ENCODE results near the gene GLIS2.

DNA sequence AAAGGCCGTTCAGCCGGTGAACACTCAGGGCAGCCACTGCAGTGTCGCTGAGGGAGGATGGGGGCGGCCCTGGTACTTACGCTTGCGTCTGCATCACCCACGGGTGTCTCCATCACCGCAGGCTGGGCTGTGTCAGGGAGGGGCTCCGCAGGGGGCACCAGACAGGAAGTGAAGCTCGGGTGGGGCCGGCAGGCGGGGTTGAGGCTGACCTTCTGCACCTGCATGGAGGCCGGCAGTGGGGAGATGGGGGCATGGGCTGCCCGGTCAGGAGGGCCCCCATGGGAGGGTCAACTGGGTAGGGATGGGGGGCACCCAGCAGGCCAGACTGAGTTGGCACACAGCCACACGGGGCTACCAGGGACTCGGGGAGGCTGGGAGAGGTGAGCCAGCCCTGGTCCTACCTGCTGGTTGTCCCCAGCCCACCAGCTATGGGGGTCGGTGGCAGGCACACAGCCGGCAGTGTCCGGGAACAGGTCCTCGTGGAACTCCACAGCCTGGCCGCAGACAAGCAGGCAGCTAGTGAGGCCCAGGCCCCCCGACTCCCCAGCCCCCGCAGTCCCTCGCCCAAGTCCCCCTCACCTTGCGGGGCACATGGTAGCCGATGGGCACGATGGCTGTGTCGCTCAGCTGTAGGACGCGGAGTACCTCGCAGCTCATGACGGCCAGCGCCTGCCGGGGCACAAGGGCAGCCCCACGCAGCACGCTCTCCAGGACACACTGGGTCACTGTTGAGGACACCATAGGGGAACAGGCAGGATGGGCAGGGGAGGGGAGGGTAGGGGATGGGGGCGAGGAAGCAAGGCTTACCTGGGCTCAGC lies 48.5 kb downstream of the GLIS2 start:
- TF ChIP-seq, protein P1, sequence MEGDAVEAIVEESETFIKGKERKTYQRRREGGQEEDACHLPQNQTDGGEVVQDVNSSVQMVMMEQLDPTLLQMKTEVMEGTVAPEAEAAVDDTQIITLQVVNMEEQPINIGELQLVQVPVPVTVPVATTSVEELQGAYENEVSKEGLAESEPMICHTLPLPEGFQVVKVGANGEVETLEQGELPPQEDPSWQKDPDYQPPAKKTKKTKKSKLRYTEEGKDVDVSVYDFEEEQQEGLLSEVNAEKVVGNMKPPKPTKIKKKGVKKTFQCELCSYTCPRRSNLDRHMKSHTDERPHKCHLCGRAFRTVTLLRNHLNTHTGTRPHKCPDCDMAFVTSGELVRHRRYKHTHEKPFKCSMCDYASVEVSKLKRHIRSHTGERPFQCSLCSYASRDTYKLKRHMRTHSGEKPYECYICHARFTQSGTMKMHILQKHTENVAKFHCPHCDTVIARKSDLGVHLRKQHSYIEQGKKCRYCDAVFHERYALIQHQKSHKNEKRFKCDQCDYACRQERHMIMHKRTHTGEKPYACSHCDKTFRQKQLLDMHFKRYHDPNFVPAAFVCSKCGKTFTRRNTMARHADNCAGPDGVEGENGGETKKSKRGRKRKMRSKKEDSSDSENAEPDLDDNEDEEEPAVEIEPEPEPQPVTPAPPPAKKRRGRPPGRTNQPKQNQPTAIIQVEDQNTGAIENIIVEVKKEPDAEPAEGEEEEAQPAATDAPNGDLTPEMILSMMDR (IDR thresholded peaks at IDR 0.05; ENCODE audit: insufficient read depth, low read length): no peak
- no peak for TF ChIP-seq POLR2AphosphoS5 (IDR thresholded peaks at IDR 0.05; ENCODE audit: low read depth)

Data from HL-60 (cell line).